ENCODE data around the gene PI4KA. TPM values are rescaled to one million over a fixed set of nuclear protein-coding genes. Genes with fewer than 3 reads are reported as not detected.
"Not testable (repeated sequence)": the region's sequence is repeated elsewhere in the genome, so short reads cannot be mapped to it uniquely, and the experiment has no call there.

PI4KA gene
- total RNA-seq = 129 TPM

GRCh38 chr22:20858615-20859416 lies at the start of gene PI4KA, which contains the start of gene SNAP29:
TSS of gene PI4KA (minus strand) at chr22:20858811. CDS start at chr22:20858725, 86 bp downstream.
TSS of gene SNAP29 (plus strand) at chr22:20859007. CDS start at chr22:20859111, 104 bp downstream.
- DNase-seq (ENCODE audit: low spot score) = peak; percentile 99

- no peak for DNase-seq (ENCODE audit: low spot score)
Measured at GRCh38 chr22:20906387-20906767, 47.8 kb upstream of the PI4KA start.

DNA sequence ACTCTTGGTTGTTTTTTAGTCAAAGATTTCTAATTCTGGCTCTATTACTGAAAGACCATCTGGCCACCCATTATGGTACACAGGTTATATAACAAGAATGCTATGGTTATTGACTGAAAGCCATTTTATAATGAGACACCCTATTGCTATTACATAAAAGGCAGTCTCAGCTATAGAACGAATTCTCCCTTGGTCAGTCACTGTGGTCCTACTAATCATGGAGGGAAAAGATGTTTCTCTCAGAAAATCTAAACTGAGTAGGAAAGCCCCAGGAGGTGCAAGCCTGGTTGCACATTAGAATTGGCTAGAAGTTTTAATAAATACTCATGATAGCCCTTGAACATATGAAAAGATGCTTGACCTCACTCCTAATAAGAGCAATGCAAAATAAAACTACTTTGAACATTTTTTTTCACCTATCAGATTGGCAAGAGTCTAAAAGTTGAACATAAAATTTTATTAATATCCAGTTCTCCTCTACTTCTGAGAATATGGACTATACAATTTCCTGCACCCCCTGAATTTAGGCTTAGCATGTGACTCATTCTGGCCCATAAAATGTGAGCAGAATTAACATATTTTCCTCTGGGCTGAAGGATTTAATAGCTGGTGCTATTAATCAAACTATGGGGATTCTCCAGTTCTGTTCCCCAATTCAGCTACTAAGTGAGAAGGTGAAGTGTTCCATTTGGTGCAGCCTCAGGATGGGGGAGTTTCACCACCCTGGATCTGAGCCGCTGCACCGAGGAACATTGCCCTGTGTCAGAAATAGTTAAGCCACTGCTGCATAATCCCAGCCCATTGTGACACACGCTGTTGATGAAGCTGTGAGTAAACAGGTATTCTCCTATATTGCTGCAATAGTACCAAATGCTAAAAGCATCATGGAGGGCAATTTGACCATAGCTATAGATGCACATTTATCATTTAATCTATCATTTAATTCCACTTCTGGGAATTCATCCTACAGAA lies 47.1 kb upstream of the PI4KA start:
- no peak for DNase-seq (ENCODE audit: low spot score)

- DNase-seq (ENCODE audit: low spot score) = no peak
Measured at GRCh38 chr22:20904980-20905355, 46.4 kb upstream of the PI4KA start.

DNA sequence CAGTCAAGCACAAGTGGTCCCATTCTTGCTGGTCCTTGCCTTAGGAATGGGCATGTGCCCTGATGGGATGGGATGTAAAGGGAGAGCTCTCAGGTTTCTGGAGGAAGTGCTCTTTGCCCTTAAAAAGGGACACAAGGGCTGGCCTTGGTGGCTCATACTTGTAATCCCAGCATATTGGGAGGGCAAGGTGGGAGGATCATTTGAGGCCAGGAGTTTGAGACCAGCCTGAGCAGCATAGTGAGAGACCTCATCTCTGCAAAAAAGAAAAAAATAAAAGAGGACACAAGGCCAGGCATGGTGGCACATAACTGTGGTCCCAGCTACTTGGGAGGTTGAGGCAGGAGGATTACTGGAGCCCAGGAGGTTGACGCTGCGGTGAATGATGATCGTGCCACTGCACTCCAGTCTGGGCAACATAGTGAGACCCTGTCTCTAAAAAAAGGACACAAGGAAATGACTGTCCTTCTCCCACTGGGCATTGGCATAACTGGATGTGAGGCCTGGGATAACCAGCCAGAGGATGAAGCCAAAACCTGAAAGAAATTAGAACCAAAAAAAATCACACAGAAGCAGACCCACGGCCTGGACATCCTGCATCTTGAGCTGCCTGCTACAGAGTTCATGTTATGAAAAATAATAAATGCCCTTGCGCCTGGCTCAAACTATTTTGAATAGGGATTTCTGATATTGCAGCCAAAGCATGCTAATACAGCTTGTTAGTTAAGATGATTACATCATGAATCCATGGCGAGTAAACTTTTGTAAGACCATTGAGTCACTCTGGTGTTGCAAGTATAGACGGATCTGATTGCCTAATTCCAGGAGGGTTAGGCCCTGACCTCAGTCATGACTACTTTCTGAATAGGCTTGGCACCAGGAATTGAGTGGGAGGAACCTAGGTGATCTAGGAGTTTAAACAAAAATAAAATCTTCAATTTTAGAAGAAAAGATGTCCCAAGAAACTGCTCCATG lies 45.7 kb upstream of the PI4KA start:
- no peak for DNase-seq (ENCODE audit: low spot score)

DNA sequence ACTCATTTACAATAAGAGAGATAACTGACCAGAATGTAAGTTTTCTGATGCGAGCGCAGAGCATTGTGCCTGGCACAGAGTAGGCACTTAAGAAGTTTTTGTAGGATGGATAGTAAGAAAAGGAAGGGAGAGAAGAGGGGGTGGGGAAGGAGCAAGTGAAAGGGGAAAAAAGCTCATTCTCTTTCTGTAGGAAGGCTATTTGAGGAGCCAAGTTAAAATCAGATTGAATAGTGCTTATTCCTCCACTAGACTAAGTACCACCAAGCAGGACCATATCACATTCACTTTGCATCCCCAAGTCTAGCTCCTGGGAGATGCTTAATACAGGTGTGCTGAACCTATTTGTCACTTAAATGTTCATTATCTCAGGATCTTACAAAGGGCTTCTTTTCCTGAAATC lies 44.5 kb upstream of the PI4KA start:
- no peak for DNase-seq (ENCODE audit: low spot score)

GRCh38 chr22:20901093-20902033 lies 42.8 kb upstream of the PI4KA start:
- not testable (repeated sequence) for DNase-seq (ENCODE audit: low spot score)

DNA sequence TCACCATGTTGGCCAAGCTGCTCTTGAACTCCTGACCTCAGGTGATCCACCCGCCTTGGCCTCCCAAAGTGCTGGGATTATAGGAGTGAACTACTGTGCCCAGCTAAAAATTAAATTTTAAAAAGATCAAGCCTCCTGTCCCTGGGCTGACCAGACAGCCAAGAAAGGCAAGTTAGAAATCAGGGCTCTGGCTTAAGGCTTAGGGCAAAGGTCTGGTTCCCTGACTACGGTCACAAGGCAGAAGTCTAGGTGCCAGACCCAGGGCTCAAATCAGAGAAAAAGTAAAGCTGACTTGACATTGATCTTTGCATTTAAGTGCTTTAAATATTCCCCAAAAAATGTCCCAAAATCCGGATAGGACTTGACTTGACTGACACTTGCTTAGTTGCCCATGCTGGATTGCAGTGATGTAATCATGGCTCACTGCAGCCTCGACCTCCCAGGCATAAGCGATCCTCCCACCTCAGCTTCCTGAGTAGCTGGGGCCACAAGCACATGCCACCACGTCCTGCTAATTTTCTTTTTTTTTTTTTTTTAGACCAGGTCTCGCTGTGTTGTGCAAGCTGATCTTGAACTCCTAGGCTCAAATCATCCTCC lies 41.3 kb upstream of the PI4KA start:
- DNase-seq (ENCODE audit: low spot score) = no peak

DNA sequence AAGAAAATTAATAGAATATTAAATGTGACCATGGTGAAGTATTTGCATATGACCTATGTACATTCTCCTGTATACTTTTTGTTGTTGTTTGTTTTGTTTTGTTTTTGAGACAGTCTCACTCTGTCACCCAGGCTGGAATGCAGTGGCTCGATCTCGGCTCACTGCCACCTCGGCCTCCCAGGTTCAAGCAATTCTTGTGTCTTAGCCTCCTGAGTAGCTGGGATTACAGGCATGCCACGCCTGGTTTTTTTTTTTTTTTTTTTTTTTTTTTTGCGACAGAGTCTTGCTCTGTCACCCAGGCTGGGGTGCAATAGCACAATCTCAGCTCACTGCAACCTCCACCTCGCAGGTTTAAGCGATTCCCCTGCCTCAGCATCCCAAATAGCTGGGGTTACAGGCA lies 39.1 kb upstream of the PI4KA start:
- DNase-seq (ENCODE audit: low spot score) = not testable (repeated sequence)

DNA sequence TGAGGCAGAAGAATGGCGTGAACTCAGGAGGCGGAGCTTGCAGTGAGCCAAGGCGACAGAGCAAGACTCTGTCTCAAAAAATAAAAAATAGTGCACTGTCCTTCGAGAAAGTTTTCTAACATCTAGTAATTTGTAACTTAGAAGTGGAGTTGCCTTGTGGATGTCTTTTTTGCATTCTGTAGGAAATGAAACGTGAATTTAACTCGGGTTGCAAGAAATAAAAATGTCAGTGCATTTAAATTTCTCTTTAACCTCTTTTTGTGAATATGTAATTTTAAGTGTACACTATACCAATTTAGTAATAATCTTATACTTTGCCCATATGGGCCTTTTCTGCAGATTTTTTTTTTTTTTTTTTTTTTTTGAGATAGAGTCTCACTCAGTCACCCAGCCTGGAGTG lies 32.4 kb upstream of the PI4KA start:
- no peak for DNase-seq (ENCODE audit: low spot score)

- no peak for DNase-seq (ENCODE audit: low spot score)
Measured at GRCh38 chr22:20889904-20890540, 31.4 kb upstream of the PI4KA start.

- DNase-seq (ENCODE audit: low spot score) = no peak
Measured at GRCh38 chr22:20889025-20889704, 30.6 kb upstream of the PI4KA start.

DNA sequence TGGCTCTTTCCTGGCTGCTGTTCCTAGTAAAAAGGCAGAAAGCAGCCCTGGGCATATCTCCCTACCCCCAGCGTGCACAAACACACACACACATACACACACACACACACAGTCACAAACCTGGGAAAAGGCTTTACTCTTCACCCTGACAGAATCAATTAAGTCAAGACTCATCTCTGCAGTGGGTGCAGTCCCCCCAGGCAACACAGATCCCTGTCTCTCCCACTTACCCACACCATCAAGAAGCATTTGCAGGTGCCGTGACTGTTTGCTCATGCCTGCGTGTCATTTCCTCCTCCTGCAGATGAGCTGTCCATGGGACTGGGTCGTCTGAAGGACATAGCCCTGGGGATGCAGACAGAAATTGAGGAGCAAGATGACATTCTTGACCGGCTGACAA lies 28.8 kb upstream of the PI4KA start:
- no peak for DNase-seq (ENCODE audit: low spot score)

- peak; percentile 87 for DNase-seq (ENCODE audit: low spot score)
Measured at GRCh38 chr22:20885557-20886323, 27.1 kb upstream of the PI4KA start.

GRCh38 chr22:20885017-20885556 lies 26.5 kb upstream of the PI4KA start:
- no peak for DNase-seq (ENCODE audit: low spot score)

GRCh38 chr22:20884454-20884853 lies 25.8 kb upstream of the PI4KA start:
- no peak for DNase-seq (ENCODE audit: low spot score)

GRCh38 chr22:20882855-20883254 lies 24.2 kb upstream of the PI4KA start:
- DNase-seq (ENCODE audit: low spot score) = no peak
